SK-N-SH treated with all-trans-retinoic acid at 6 μM for 48 hours (cell line): ENCODE results near the gene CELF3.

ENCODE experiments used
- ATAC-seq: fragments of 200-7000 bp; cut with Tn5 transposase; 3 replicates; pipeline ENCODE4 v1.9.1; 2020; ENCODE audit warnings: mild to moderate bottlenecking, moderate library complexity
- ARNTL ChIP-seq: fragments of 450-650 bp; formaldehyde crosslinking; IDR thresholded peaks from 2 replicates; pipeline ENCODE4 v1.5.0; 2020; ENCODE audit warnings: low read depth, mild to moderate bottlenecking, moderate library complexity, borderline replicate concordance
- BACH2 ChIP-seq: fragments of 250-450 bp; sonication (Bioruptor Pico); IDR thresholded peaks from 2 replicates; pipeline ENCODE4 v1.9.0; 2021; ENCODE audit warnings: mild to moderate bottlenecking, borderline replicate concordance
- CSDC2 ChIP-seq: fragments of 250-450 bp; sonication (Bioruptor Pico); IDR thresholded peaks from 2 replicates; pipeline ENCODE4 v1.5.0; 2020; ENCODE audit warnings: mild to moderate bottlenecking, moderate library complexity
- CSRNP3 ChIP-seq: fragments of 250-450 bp; sonication (Bioruptor Pico); IDR thresholded peaks from 2 replicates; pipeline ENCODE4 v1.5.1; 2021; ENCODE audit warnings: mild to moderate bottlenecking, moderate library complexity
- ESRRG ChIP-seq: fragments of 250-450 bp; sonication (Bioruptor Pico); IDR thresholded peaks from 2 replicates; pipeline ENCODE4 v1.6.1; 2021; ENCODE audit warnings: mild to moderate bottlenecking
- GLIS3 ChIP-seq: fragments of 250-450 bp; sonication (Bioruptor Pico); IDR thresholded peaks from 2 replicates; pipeline ENCODE4 v1.5.0; 2020; ENCODE audit warnings: mild to moderate bottlenecking, moderate library complexity
- ISL1 ChIP-seq: fragments of 250-450 bp; sonication (Bioruptor Pico); IDR thresholded peaks from 2 replicates; pipeline ENCODE4 v2.1.2; 2022; ENCODE audit warnings: mild to moderate bottlenecking, moderate library complexity
- OSR1 ChIP-seq: fragments of 250-450 bp; sonication (Bioruptor Pico); IDR thresholded peaks from 2 replicates; pipeline ENCODE4 v1.8.0; 2022; ENCODE audit warnings: moderate library complexity, mild to moderate bottlenecking, inconsistent platforms
- POU6F1 ChIP-seq: fragments of 250-450 bp; sonication (Bioruptor Pico); IDR thresholded peaks from 2 replicates; pipeline ENCODE4 v1.8.0; 2021; ENCODE audit warnings: low read depth, mild to moderate bottlenecking, moderate library complexity, borderline replicate concordance
- RARB ChIP-seq: fragments of 250-450 bp; sonication (Bioruptor Pico); IDR thresholded peaks from 2 replicates; pipeline ENCODE4 v1.8.0; 2021; ENCODE audit warnings: mild to moderate bottlenecking, moderate library complexity
- SNAI2 ChIP-seq: fragments of 250-450 bp; sonication (Bioruptor Pico); IDR thresholded peaks from 2 replicates; pipeline ENCODE4 v1.5.0; 2020; ENCODE audit warnings: mild to moderate bottlenecking, moderate library complexity
- TCF4 ChIP-seq: fragments of 250-450 bp; sonication (Bioruptor Pico); IDR thresholded peaks from 2 replicates; pipeline ENCODE4 v1.8.0; 2021; ENCODE audit warnings: mild to moderate bottlenecking, moderate library complexity, borderline replicate concordance
- TOX ChIP-seq: fragments of 250-450 bp; sonication (Bioruptor Pico); IDR thresholded peaks from 2 replicates; pipeline ENCODE4 v1.8.0; 2021; ENCODE audit warnings: mild to moderate bottlenecking, moderate library complexity, borderline replicate concordance
- ZFP3 ChIP-seq: fragments of 250-450 bp; sonication (Bioruptor Pico); IDR thresholded peaks from 2 replicates; pipeline ENCODE4 v1.5.0; 2020; ENCODE audit warnings: mild to moderate bottlenecking, moderate library complexity
- ZFP30 ChIP-seq: fragments of 450-650 bp; formaldehyde crosslinking; IDR thresholded peaks from 2 replicates; pipeline ENCODE4 v1.5.0; 2022; ENCODE audit warnings: mild to moderate bottlenecking, moderate library complexity
- ZNF565 ChIP-seq: fragments of 450-650 bp; formaldehyde crosslinking; conservative IDR thresholded peaks from 2 replicates; pipeline ENCODE4 v1.5.0; 2020; ENCODE audit warnings: low read depth, mild to moderate bottlenecking, moderate library complexity
- ZNF70 ChIP-seq: fragments of 450-650 bp; formaldehyde crosslinking; IDR thresholded peaks from 2 replicates; pipeline ENCODE4 v1.5.0; 2020; ENCODE audit warnings: mild to moderate bottlenecking, moderate library complexity
- ZNF8 ChIP-seq: fragments of 450-650 bp; formaldehyde crosslinking; IDR thresholded peaks from 2 replicates; pipeline ENCODE4 v1.5.0; 2020; ENCODE audit warnings: mild to moderate bottlenecking, moderate library complexity
- TF ChIP-seq, protein P1 (sequence below): fragments of 250-450 bp; sonication (Bioruptor Pico); IDR thresholded peaks from 2 replicates; pipeline ENCODE4 v1.5.0; 2020; ENCODE audit warnings: mild to moderate bottlenecking, moderate library complexity
- TF ChIP-seq, protein P2 (sequence below): fragments of 250-450 bp; sonication (Bioruptor Pico); IDR thresholded peaks from 2 replicates; pipeline ENCODE4 v1.5.1; 2020; ENCODE audit warnings: low read depth, mild to moderate bottlenecking, moderate library complexity
- TF ChIP-seq, protein P3 (sequence below): fragments of 250-450 bp; sonication (Bioruptor Pico); IDR thresholded peaks from 2 replicates; pipeline ENCODE4 v1.8.0; 2020; ENCODE audit warnings: mild to moderate bottlenecking, moderate library complexity, borderline replicate concordance

The CELF3 gene

GRCh38 chr1:151701515-151701914 lies 15.1 kb downstream of the CELF3 start:
- no peak for ATAC-seq
- TF ChIP-seq ESRRG (CRISPR knock-in tag) = no peak
- no peak for TF ChIP-seq BACH2 (CRISPR knock-in tag)
- TF ChIP-seq ISL1 (CRISPR knock-in tag) = no peak
- TF ChIP-seq ZFP30 = no peak
- no peak for TF ChIP-seq ZNF8 (CRISPR knock-in tag)
- TF ChIP-seq ARNTL (CRISPR knock-in tag) = no peak
- TF ChIP-seq CSRNP3 (CRISPR knock-in tag) = no peak
- no peak for TF ChIP-seq GLIS3
- no peak for TF ChIP-seq ZFP3
- no peak for TF ChIP-seq OSR1 (CRISPR knock-in tag)
- TF ChIP-seq, all 23 proteins: peak for 0

- TF ChIP-seq, protein P1, sequence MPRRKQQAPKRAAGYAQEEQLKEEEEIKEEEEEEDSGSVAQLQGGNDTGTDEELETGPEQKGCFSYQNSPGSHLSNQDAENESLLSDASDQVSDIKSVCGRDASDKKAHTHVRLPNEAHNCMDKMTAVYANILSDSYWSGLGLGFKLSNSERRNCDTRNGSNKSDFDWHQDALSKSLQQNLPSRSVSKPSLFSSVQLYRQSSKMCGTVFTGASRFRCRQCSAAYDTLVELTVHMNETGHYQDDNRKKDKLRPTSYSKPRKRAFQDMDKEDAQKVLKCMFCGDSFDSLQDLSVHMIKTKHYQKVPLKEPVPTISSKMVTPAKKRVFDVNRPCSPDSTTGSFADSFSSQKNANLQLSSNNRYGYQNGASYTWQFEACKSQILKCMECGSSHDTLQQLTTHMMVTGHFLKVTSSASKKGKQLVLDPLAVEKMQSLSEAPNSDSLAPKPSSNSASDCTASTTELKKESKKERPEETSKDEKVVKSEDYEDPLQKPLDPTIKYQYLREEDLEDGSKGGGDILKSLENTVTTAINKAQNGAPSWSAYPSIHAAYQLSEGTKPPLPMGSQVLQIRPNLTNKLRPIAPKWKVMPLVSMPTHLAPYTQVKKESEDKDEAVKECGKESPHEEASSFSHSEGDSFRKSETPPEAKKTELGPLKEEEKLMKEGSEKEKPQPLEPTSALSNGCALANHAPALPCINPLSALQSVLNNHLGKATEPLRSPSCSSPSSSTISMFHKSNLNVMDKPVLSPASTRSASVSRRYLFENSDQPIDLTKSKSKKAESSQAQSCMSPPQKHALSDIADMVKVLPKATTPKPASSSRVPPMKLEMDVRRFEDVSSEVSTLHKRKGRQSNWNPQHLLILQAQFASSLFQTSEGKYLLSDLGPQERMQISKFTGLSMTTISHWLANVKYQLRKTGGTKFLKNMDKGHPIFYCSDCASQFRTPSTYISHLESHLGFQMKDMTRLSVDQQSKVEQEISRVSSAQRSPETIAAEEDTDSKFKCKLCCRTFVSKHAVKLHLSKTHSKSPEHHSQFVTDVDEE (CRISPR knock-in tag) = no peak
- TF ChIP-seq RARB (CRISPR knock-in tag) (no peak), GLIS3 (no peak), CSRNP3 (CRISPR knock-in tag) (no peak), ISL1 (CRISPR knock-in tag) (no peak), CSDC2 (CRISPR knock-in tag) (no peak), ARNTL (CRISPR knock-in tag) (no peak), ZNF70 (no peak), POU6F1 (CRISPR knock-in tag) (no peak), ZFP30 (no peak), SNAI2 (no peak), TOX (CRISPR knock-in tag) (no peak), ESRRG (CRISPR knock-in tag) (no peak), OSR1 (CRISPR knock-in tag) (no peak), TCF4 (no peak), ZNF565 (CRISPR knock-in tag) (no peak), ZNF8 (CRISPR knock-in tag) (no peak), ZFP3 (no peak)
- TF ChIP-seq, protein P2, sequence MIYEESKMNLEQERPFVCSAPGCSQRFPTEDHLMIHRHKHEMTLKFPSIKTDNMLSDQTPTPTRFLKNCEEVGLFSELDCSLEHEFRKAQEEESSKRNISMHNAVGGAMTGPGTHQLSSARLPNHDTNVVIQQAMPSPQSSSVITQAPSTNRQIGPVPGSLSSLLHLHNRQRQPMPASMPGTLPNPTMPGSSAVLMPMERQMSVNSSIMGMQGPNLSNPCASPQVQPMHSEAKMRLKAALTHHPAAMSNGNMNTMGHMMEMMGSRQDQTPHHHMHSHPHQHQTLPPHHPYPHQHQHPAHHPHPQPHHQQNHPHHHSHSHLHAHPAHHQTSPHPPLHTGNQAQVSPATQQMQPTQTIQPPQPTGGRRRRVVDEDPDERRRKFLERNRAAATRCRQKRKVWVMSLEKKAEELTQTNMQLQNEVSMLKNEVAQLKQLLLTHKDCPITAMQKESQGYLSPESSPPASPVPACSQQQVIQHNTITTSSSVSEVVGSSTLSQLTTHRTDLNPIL (CRISPR knock-in tag) = no peak
- TF ChIP-seq, protein P3, sequence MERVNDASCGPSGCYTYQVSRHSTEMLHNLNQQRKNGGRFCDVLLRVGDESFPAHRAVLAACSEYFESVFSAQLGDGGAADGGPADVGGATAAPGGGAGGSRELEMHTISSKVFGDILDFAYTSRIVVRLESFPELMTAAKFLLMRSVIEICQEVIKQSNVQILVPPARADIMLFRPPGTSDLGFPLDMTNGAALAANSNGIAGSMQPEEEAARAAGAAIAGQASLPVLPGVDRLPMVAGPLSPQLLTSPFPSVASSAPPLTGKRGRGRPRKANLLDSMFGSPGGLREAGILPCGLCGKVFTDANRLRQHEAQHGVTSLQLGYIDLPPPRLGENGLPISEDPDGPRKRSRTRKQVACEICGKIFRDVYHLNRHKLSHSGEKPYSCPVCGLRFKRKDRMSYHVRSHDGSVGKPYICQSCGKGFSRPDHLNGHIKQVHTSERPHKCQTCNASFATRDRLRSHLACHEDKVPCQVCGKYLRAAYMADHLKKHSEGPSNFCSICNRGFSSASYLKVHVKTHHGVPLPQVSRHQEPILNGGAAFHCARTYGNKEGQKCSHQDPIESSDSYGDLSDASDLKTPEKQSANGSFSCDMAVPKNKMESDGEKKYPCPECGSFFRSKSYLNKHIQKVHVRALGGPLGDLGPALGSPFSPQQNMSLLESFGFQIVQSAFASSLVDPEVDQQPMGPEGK (CRISPR knock-in tag) = no peak
- ATAC-seq = peak; percentile 90
Measured at GRCh38 chr1:151693057-151693651, 23.4 kb downstream of the CELF3 start.
